ENCODE data around the gene CCDC197. TPM values are rescaled to one million over a fixed set of nuclear protein-coding genes. Genes with fewer than 3 reads are reported as not detected.

The CCDC197 gene
- total and polyA plus RNA-seq, 9 of the 15 experiments (the other 6 are each of a cell fraction or from before 2014, with no cell fraction given): not detected

DNA sequence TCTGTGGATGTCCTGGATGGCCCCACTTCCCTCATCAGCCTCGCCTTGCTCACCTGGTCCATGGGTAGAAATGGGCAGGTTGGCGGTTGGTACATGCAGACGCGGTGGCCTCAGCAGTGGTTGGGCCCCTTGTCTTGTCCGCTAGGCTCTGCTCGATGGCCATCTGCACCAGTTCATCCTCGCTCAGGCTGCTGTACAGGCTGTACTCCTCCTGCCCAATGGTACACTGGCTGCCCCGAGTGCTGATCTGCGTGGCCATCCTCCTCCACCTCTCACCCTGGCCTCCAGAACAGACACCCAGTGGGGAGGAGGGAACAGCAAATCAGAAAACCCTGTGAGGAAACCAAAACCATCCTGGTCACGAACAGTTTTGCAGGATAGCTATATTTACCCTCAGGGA is 32.8 kb upstream of the CCDC197 start (continued):
- TF ChIP-seq, protein P1, sequence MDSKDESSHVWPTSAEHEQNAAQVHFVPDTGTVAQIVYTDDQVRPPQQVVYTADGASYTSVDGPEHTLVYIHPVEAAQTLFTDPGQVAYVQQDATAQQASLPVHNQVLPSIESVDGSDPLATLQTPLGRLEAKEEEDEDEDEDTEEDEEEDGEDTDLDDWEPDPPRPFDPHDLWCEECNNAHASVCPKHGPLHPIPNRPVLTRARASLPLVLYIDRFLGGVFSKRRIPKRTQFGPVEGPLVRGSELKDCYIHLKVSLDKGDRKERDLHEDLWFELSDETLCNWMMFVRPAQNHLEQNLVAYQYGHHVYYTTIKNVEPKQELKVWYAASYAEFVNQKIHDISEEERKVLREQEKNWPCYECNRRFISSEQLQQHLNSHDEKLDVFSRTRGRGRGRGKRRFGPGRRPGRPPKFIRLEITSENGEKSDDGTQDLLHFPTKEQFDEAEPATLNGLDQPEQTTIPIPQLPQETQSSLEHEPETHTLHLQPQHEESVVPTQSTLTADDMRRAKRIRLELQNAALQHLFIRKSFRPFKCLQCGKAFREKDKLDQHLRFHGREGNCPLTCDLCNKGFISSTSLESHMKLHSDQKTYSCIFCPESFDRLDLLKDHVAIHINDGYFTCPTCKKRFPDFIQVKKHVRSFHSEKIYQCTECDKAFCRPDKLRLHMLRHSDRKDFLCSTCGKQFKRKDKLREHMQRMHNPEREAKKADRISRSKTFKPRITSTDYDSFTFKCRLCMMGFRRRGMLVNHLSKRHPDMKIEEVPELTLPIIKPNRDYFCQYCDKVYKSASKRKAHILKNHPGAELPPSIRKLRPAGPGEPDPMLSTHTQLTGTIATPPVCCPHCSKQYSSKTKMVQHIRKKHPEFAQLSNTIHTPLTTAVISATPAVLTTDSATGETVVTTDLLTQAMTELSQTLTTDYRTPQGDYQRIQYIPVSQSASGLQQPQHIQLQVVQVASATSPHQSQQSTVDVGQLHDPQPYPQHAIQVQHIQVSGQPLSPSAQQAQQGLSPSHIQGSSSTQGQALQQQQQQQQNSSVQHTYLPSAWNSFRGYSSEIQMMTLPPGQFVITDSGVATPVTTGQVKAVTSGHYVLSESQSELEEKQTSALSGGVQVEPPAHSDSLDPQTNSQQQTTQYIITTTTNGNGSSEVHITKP (IDR thresholded peaks at IDR 0.05; ENCODE audit: partially characterized antibody): no peak
- TF ChIP-seq FOXA1 (IDR thresholded peaks at IDR 0.05; ENCODE audit: borderline replicate concordance) (no peak), PTTG1 (tag; IDR thresholded peaks at IDR 0.05; ENCODE audit: low read depth) (no peak), ZNF75A (CRISPR knock-in tag; IDR thresholded peaks at IDR 0.05) (no peak), TAF7 (tag; IDR thresholded peaks at IDR 0.05) (no peak), ZFX (CRISPR knock-in tag; IDR thresholded peaks at IDR 0.05) (no peak), PHTF2 (CRISPR knock-in tag; IDR thresholded peaks at IDR 0.05) (no peak), CBX1 (IDR thresholded peaks at IDR 0.05; ENCODE audit: low read depth) (no peak), SRSF3 (IDR thresholded peaks at IDR 0.05; ENCODE audit: insufficient read depth, low read length) (no peak), POLR3A (IDR thresholded peaks at IDR 0.05; ENCODE audit: borderline replicate concordance, extremely low read depth, insufficient read depth, insufficient read length) (no peak), ZNF764 (CRISPR knock-in tag; IDR thresholded peaks at IDR 0.05; ENCODE audit: low read depth) (no peak)
- TF ChIP-seq, protein P2, sequence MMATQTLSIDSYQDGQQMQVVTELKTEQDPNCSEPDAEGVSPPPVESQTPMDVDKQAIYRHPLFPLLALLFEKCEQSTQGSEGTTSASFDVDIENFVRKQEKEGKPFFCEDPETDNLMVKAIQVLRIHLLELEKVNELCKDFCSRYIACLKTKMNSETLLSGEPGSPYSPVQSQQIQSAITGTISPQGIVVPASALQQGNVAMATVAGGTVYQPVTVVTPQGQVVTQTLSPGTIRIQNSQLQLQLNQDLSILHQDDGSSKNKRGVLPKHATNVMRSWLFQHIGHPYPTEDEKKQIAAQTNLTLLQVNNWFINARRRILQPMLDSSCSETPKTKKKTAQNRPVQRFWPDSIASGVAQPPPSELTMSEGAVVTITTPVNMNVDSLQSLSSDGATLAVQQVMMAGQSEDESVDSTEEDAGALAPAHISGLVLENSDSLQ (IDR thresholded peaks at IDR 0.05): no peak
